Fibroblast of peridontal ligament (primary cell): ENCODE data around the gene DELE1.
A peak's percentile ranks its signal among the peaks of the same experiment; 100 is the strongest.
"Not testable (repeated sequence)": the region's sequence is repeated elsewhere in the genome, so short reads cannot be mapped to it uniquely, and the experiment has no call there.

Experiments
- DNase-seq: peaks from one replicate; pipeline ENCODE4 v3.0.0-alpha.2; 2010; ENCODE audit errors: extremely low read depth

Gene DELE1

GRCh38 chr5:141922827-141923447, 734 bp upstream of the DELE1 start:
- DNase-seq, result not testable (repeated sequence)

DNA sequence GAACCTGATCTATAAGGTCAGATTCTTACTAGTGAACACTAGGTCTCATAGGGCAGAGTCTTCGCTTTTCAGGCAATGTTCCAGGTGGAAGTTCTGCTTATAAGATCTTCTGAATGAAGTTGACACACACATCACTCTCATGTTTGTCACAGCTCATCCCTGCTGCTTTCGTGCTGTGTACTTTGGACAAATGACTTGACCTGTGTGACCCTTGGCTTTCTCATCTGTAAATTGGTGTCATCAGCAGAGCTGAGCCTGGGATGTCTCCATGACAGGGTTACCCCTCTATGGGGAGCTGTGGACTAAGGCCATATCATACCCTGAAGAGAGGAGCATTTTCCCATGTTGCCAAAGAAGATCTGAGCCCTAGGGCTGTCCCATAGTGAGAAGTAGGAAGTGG, 2.8 kb downstream of the DELE1 start:
- DNase-seq, result no peak

DNA sequence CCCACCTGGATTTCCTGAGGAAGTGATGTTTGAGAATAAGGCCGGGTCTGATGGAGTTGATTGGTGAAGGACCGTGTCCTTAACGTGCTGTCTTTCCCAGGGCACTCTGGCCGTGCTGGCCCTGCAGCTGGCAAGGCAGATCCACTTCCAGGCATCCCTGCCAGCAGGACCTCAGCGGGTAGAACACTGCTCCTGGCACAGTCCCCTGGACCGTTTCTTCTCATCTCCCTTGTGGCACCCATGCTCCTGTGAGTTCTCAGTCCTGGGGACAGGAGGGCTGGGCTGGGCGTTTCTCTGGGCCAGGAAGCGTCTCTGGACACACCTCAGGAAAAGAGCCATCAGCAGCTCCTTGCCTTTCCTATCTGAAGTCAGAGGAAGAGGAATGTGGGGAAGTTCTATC, 4.4 kb downstream of the DELE1 start:
- no peak for DNase-seq

GRCh38 chr5:141929398-141930058, 5.9 kb downstream of the DELE1 start:
- DNase-seq, result no peak

DNA sequence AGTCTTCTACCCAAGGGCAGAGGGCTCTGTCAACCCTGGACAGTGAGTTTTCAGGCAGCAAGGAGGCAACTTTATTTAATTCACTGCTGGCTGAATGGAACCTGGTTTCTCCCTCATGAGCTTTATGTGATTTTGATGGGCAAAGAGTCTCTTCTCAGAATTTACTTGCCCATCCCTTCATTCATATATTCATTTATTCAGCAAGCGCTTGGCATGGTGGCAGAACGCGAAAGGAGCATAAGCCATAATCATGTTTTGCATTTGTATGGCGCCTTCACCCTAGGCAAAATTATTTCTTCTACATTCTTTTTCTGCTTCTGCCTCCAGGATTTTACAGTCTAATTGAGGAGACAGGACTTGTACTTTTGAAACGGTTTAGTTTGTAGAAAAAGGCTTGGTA, 8.0 kb downstream of the DELE1 start:
- no peak for DNase-seq

DNA sequence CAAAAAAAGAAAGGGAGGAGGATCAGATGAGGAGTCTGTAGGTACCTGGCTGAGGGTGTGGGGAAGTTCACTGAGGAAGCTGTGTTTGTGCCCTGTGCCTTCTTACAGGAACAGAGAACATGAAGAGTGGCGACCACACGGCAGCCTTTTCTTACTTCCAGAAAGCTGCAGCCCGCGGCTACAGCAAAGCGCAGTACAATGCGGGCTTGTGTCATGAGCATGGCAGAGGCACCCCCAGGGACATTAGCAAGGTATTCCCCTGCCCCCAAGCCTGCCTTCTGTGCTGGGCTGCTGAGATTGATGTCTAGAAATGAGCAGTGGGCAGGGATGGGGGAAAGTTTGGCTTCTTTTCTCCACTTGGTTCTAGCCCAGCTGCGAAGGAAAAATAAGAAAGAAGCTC, 9.5 kb downstream of the DELE1 start:
- DNase-seq, result no peak

DNA sequence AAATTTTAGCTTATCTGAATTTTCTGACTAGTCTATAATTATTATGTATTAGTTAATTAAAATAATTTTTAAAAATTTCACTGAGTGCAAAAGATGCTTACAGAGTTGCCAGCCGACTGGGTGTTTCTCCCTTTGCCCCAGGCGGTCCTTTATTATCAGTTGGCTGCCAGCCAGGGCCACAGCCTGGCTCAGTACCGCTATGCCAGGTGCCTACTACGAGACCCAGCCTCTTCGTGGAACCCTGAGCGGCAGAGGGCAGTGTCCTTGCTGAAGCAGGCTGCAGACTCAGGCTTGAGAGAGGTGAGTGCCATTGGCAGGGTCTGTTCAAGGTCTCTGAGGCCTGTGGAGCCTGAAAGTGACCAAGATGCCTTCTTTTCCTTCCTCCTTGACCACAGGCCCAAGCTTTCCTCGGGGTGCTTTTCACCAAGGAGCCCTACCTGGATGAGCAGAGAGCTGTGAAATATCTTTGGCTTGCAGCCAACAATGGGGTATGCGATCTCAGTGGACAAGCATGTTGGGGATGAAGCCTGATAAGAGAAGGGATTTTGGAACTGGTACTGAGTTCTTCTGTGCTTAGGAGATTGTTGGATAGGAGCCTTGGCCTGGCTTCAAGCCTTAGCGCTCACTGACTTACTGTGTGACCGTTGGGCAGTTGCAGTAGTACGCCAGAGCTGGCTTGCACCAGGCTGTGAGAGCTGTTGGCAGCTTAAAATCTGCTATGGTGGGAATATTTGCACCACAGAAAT, 10.6 kb downstream of the DELE1 start:
- DNase-seq, result no peak

DNA sequence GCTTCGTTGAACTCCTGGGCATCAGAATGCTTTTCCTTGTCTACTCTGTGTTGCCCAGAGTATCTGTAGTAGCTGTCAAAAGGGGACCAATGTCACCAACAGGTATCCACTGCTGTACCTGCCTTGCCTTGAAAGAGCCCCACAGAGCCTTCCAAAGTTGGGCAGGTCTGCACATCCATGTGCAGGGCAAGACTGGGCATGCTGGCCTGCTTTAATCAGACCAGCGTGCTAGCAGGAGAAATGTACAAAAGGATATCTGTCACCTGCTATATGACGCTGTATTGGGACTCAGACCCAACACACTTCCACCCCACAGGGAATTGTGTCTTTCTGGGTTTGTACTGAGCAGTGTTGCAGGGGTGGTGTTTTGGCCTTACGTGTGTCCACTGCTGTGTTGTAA, 11.9 kb downstream of the DELE1 start:
- DNase-seq, result no peak

GRCh38 chr5:141940695-141941271, 17.1 kb downstream of the DELE1 start:
- DNase-seq, result peak; percentile 79

DNA sequence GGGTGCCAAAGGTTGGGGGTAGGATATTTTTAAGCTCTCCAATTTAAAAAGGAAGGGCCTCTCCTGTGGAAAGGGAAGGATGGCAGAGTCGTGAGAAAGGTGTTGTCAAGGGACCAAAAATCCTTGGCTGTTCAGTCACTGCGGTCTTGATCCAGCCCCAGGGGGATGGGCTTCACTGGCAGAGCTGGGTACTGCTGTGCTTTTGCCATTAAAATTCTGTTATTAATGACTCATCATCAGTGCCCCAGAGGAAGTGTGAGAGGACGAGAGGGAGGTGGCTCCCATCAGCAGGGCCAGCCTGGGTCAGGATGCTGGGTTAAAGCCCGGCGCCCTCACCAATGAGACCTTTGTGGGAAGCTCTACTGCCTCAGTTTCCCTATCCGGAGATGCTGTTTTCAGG, 17.6 kb downstream of the DELE1 start:
- no peak for DNase-seq

GRCh38 chr5:141941779-141942178, 18.1 kb downstream of the DELE1 start:
- DNase-seq, result peak; percentile 10

DNA sequence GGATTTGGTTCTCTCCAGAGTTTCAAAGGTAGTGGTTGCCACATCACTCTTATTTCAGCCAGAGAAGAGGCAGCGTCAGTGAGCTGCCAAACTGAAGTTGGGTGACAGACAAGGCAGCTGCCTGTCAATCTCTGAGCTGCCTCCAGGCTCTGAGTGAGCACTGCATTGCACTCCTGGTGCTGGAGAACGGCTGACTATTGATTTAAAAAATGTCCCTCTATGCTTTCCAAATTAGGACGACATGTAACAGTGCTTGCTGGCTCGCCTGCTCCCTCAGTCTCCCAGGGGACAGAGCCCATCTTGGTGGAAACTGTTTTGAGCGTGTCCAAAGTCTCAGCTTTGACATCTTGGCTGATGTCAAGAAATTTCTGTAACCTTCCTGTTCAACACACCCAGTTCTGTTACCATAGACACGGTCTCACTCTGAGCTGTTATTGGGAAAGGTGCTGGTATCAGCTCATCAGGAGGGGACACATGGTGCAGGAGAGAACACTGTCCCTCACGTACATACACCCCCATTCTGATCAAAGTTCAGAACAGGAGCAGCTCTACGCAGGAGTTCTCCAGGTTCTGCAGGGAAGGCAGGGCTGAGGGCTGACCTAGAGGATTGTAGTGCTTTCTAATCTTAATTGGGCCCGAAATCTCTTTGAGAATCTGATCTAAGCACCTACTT, 18.6 kb downstream of the DELE1 start:
- no peak for DNase-seq

GRCh38 chr5:141944076-141944475, 20.4 kb downstream of the DELE1 start:
- no peak for DNase-seq

DNA sequence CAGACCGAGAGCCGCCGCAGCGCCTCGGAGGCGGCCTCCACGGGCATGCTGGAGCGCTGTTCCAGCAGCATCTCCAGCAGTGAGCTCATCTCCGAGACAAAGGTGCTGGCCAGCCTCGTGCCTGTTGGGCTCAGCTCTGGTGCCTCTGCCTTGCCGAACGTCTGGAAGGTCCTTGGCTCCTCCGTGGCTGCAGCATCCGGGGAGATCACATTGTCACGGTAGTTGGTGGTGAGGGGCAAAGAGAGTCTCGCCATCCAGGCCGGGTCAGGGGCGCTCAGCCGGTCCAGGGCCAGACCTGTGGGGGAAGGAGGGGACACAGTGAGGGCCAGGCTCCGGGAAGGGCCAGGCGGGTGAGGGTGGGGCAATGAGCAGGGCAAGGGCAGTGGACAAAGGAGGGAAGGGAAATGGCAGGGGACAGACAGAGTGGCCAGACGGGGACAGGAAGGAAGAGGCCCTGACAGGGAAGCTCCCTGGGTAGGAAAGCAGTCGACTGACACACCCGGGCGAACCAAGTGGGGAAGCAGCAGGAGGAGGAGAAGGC, 21.9 kb downstream of the DELE1 start:
- DNase-seq, result no peak

DNA sequence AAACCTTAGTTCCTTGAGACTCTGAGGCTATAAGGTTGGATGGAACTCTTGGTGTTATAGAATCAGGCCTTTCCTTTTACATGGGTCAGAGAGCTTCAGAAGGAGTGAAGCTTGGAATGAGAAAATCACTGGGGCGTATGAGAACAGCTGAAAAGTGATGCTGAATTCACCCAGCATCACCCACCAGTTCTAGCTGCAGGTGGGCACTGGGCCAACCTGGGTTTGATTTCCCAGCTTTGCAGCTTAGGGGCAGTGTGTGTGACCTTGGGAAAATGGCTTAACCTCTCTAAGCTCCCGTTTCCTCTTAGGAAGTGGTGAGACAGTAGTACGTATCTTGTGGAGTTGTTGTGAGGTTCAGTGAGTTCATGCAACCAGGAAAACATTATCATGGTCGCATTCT, 23.6 kb downstream of the DELE1 start:
- DNase-seq, result no peak

GRCh38 chr5:141948812-141949211, 25.1 kb downstream of the DELE1 start:
- no peak for DNase-seq

- no peak for DNase-seq
Measured at GRCh38 chr5:141949511-141949910, 25.8 kb downstream of the DELE1 start.

GRCh38 chr5:141950207-141951005, 26.7 kb downstream of the DELE1 start:
- DNase-seq, result no peak

DNA sequence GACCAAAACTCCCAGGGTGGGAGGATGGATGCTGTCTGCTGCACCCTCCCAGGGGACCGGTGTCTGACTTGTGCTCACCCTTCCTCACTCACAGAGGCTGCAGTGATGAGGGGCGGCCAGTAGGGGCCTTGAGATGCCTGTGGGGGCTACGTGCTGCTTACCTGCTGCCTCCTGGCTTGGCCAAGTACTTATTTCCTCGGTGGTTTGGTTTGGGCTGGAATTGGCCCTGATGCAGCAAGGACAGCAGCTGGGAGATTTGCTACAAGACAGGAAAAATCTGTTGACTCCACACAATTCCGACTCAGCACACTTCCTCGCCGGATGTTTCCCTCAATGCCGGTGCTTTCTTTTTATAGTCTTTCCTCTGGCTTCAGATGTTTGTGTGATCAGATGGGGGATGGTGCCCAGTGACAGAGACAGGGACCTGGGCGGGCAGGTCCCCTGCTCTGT, 27.7 kb downstream of the DELE1 start:
- no peak for DNase-seq

DNA sequence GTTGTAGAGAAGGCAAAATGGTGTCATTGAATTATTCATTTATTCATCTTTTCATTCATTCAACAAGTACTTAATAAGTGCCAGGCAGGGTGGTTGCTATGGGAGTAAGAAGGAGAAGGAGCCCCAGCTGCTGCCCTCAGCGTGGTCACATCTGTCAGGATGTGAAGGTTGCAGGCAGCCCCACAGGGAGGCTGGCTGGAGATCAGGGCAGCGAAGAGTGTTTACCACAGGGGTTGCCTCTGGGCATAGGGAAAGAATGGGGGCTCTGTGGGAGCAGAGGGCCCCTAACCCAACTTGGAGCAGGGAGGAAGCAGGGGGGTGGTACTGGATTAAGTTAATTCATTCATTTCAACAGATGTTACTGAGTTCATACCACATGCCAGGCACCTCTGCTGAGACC, 28.3 kb downstream of the DELE1 start:
- no peak for DNase-seq

DNA sequence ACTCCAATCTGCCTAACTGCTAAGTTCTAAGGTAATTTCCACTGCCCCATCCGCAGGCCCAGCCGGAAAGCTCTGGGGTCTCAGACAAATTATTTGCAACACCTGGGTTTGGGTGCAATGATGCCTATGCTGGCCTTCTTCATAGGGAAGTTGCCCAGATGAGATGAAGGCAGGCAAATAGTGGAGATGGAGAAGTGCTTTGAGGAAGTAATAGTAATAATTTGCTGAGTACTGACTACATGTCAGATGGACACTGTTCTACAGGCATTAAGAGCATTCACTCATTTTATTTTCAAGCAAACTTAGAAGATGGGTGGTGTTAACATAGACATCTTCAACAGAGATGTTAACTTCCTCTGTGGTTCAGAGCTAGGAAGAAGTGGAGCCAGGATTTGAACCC, 30.5 kb downstream of the DELE1 start:
- DNase-seq, result no peak
